ENCODE results near the gene ABHD10.
"Not testable (repeated sequence)": the region's sequence is repeated elsewhere in the genome, so short reads cannot be mapped to it uniquely, and the experiment has no call there.

The ABHD10 gene

DNA sequence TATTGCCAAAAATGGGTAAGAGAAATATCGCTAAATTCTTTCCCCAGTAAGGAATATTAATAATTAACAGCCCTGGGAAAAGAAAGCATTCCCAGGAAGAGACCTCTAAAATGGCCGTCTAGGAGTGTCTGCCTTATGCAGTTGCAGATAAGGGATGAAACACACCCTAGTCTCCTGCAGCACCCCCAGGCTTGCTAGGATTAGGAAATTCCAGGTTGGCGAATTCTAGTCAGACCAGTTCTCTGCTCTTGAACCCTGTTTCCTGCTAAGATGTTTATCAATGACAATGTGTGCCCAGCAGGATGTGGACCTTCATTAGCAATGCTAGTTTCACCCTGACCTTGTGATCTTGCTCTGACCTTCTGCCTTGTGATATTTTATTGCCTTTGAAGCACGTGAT is 58.4 kb downstream of the ABHD10 start:
- not testable (repeated sequence) for DNase-seq

DNA sequence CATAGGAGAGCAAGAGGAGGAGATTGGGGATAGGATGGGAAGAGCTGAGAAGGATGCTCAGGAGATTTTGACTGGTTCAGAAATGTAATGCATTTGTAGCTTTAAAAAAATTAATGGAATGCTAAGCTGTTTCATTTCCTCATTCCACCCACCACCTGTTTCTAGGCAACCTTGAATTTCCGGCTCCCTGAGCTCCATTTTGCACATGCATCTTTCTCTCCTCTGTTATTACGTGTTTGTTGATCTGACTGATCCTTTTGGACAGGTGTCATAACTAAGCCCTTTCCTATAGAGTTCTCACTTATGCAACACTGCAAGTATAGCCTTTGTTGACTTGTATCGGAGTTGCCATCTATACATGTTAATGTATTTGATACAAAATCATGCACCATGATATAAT is 60.0 kb downstream of the ABHD10 start:
- no peak for DNase-seq

DNA sequence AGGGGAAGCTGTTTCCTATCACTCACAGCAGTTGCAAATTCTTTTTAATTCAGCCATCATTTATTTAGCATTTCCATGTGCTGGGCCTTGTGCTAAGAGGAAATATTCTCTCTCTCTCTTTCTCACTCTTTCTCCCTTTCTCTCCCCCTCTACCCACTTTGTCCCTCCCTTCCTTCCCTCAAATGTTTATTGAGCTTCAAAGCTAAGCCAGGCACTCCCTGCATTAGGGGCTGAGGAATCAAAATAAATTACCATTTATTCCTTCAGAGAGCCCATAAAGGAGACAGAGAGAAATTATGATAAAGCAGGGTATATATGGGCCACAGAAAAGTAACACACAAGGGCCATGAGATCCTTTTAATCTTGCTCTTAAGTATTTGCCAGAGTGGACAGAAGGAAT is 62.5 kb downstream of the ABHD10 start:
- DNase-seq = no peak

DNA sequence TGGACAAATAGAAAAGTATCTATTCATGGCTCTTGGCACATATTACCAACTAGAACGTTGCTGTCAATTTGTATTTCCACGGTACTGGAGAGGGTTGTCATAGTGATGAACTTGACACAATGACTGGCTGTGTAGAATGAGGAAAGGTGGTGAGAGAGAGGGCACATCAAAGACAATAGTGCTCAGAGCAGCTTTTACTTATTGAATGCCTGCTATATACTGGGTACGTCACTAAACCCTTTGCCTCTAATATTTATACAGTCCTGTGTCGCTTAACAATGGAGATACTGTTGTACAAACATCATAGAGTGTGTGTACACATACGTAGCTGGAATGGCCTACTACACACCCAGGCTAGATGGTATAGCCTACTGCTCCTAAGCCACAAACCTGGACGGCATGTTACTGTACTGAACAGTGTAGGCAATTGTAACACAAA is 64.0 kb downstream of the ABHD10 start:
- DNase-seq = no peak
